GF-D8 (cell line): ENCODE measurements around the gene TBC1D22A.

Experiments
- DNase-seq: peaks from one replicate; lab custom pipeline; 2025; lab: John Stamatoyannopoulos, UW

The TBC1D22A gene

DNA sequence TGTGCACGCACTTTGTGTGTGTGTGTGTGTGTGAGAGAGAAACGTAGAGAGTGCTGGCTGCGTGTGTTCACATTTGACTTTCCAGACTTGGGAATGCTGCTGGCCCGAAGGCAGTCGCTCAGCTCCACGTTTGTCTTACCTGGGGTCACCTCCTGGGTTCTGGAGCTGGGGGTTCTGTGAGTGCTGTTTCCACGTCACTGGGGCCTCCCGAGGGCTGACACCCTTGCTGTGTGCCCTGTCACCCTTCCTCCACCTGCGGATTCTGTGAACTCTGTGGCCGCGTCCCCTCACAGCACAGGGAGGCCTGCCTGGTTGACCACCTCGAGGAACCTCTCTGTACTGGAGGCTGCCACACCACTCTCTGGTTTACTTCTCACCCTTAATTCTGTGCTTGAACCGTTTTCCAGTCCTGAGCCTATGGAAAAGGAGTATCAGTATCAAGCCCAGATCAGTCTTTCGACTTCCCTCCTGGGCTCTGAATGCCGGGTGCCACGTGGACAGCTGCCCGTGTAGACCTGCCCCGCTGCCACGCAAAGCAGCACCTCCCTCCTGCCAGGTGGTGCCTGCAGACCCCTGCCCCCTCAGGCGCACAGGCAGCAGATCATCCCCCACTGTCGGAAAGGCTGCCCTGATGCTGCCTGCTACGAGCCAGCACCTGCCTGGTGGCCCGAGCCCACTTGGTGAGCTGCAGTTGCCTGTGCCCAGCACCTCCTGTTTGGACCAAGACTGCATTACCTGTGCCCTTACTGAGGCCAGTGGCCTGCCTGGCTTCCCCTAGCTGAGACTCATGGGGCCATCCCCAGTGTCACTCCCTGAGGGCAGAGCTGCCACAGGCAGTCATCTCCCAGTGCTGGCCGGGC, 233.3 kb downstream of the TBC1D22A start:
- no peak for DNase-seq

DNA sequence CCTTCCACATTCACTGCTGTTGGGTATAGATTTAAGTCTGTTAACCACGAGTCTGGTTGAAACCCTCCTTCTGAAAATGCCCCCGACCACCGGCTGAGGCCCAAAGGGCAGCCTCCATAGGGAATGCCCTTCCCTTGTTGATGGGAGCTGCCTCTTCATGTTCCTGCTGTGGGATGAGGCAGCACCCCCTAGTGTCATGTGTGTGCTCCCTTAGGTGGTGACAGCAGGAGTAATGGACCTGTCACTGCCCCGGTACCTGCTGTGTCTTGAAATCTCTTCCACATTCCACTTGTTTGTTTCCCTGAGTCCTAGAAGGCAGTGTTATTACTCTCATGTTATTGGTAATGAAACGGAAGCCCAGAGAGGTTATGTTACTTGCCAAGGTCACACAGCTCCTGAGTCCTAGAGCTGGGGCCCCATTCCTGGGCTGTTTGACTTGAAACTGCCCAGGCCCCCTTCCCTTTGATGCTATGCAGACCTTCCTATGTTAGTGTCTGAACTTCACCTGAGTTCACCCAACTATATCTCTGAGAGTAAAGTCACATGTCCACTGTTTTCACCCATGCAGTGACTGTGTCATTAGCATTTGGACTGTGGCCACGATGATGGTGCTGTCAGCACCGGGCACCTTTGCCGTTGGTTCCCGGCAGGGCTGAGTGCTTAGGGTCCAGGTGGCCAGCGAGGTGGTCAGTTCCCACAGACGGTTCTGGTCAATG, 234.3 kb downstream of the TBC1D22A start:
- no peak for DNase-seq

DNA sequence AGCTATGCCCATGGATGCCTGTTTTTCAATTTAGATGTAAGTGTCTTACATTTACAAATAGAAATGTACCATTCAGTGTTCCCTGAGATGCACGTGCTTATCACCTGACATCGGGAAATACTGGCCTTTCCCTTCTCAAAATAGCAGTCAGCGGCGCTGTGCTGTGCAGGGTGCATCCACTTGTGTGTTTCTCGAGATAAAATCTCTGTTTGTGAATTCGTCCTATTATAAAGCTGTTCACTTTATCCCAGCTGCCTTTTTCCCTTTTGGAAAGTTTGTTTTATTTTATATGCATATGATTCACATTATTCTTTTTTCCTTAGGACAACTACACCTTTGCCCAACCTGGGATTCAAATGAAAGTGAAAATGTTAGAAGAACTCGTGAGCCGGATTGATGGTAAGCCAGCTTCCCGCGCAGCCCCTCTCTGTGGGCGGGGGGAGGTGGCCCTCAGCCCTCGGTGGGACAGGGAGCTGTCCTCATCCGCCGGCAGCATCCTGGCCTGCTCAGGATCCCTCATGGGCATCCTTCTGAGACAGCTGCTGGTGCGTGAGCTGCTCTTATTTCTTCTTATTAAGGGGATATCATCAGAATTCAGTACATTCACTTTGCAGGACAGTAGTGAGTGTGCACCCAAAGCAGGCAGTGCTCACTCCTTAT, 235.0 kb downstream of the TBC1D22A start:
- no peak for DNase-seq

DNA sequence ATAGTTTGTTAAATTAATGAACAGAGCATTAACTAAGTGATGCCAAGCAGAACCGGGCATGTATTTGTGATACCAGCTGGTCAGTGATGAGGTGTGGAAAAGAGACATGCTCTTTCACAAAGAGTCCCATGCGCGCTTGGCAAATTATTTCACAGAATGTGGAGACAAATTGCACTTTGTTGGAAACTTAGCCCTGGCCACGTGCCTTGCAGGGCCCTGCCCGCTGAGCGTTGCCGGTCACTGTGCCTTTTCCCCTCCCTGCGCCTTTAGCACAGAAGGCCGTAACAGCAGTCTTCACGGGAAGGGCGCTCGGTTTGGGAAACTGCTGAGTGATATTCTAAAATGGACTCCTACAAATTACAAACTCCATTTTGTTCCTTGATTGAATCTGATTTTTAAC, 235.9 kb downstream of the TBC1D22A start:
- DNase-seq = no peak

DNA sequence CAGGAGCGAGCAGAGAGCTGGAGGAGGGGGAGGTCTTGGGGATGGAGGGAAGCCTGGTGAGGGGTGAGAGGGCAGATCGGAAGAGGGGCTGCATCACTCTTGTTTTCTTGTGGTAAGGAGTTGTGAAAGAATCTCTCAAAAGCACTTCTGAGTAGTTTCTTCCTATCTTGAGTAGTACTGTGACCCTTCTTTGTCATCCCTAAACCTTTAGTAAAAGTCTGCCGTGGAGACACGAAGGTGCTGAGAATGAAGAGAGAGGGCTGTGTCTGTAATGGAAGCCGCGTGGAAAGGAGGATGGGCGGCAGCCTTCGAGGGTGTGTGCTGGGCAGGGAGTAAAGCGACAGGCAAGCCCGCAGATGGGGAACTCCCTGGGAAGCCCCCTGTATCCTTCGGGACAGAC, 237.8 kb downstream of the TBC1D22A start:
- no peak for DNase-seq

DNA sequence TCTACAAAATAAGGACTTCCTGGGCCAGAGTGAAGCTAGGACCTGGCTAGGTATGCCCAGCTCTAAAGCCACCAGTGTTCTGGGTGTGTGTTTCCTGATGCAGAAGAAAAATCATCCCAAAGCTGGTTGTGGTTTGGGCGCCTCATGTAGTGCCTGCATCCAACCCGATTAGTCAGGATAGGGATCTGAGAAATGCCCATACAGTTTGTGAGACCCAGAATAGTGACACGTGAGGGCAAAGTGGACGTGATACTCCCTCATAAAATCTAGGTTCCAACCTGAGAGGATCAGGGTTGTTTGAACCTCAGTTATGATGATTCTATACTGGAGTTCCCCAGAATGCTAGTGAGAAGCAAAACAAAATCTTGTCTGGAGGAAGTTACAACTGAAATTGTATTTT, 238.4 kb downstream of the TBC1D22A start:
- no peak for DNase-seq

DNA sequence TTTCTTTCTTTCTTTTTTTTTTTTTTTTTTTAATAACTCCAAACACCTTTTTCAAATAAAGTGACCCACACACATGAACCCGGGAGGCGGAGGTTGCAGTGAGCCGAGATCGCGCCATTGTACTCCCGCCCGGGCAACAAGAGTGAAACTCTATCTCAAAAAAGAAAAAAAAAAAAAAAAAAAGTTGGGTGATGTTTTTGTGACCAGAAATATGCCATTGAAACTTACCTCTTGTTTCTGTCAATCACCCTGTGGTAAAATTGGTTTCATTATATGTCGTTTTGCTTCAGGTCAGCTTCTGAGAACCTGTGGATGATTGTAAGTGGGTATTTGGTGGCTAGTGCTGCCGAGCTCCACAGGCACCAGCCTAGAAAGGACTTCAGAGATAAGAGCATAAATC, 238.8 kb downstream of the TBC1D22A start:
- DNase-seq = no peak

DNA sequence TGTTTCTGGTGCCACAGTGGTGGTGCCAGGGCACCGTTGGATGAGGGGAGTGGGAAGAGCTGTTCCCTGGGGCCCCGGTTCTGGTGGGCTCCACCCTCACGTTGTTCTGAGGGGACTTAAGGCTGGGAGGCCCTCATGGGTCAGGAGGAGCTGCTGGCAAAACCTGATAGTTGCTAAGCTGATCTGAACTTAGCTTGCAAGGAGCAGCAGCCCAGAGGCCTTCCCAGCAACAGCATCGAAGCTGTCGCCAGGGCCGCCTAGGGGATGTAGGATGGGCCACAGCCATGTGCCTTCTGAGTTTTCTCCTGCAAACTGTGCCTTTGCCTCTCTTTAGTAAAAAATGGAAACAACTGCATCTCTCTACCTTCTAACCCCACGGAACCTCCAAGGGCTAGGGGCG, 240.2 kb downstream of the TBC1D22A start:
- no peak for DNase-seq

DNA sequence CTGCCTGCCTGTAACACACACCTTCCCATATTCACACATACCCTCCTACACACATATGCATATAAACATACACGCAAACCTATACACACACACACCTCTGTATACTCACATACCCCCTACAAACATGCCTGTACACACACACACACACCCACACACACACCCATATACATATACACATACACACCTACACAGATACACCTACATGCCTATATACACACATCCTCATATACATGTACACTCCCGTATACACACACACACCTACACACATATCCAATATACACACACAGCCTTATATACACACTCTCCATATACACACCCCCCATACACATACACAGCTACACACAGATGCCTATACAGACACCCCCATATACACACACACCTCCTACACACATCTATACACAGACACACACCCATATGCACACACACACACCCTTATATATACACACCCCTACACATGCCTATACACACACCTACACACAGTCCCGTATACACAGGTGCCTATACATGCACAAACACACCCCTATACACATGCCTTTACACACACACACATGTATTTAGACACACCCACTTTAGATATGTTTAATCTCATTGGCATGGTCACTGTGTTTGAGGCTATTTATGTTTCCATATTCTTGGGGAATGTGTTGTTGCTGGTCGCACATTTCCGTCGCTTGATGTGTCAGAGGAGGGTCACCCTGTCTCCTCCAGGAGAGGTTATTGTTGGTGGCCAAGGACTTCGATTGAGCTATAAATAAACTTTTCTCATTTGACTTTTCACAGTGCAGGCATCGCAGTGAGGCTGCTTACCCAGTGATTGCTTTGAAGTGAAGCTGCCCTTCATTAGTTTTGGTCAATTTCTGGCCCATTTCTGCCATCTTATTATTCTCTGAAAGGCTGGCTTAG, 243.3 kb downstream of the TBC1D22A start:
- DNase-seq = no peak

DNA sequence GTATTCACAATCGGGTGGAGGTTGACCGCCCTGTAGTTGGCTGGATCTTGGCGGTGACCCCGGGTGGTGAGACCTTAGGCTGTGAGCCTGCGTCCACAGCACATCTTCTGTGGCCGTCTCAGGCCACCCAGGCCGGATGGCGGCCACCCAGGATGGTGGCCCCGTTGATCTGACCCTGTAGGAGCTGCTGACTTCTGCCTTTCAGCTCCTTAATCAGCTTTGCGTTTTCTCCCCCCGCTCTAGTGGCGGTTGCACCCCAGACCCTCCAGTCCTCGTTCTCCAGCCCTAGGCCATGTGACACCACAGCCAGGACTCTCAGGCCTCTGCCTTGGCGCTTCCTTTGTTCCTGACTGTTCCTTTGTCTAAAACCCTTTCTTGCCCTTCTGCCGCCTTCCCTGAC, 244.0 kb downstream of the TBC1D22A start:
- no peak for DNase-seq

DNA sequence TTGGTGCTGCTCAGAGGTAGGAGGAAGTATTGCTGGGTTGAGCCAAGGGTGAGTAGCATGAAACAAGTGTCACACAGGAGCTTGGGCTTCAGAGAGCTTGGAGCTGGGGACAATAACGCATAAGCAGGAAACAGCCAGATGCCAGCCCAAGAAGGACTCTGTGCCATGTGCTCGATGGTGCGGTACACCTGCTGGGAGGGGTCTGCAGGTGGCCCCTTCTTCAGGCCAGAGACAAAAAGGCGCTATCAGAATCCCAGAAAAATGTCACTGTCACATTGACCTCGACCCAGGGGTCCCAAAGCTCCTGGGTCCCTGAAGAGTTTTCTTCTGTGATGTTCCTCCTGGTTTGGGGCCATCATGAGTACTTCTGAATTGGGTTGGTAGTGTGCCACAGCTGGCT, 244.4 kb downstream of the TBC1D22A start:
- DNase-seq = no peak

DNA sequence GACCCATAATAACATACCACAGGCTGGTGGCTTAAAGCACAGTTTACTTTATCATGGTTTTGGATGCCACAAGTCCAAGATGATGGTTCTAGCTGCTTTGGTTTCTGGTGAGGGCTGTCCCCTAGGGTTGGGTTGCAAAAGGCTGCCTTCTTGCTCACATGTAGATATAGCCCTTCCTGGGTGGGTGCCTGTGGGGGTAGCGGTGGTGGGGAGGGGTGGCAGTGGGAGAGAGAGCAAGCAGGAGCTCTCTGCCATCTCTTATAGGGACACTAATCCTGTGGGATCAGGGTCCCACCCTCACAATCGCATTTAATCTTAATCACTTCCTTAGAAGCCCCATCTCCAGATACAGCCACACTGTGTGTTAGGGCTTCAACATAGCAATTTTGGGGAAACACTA, 245.0 kb downstream of the TBC1D22A start:
- DNase-seq = no peak

DNA sequence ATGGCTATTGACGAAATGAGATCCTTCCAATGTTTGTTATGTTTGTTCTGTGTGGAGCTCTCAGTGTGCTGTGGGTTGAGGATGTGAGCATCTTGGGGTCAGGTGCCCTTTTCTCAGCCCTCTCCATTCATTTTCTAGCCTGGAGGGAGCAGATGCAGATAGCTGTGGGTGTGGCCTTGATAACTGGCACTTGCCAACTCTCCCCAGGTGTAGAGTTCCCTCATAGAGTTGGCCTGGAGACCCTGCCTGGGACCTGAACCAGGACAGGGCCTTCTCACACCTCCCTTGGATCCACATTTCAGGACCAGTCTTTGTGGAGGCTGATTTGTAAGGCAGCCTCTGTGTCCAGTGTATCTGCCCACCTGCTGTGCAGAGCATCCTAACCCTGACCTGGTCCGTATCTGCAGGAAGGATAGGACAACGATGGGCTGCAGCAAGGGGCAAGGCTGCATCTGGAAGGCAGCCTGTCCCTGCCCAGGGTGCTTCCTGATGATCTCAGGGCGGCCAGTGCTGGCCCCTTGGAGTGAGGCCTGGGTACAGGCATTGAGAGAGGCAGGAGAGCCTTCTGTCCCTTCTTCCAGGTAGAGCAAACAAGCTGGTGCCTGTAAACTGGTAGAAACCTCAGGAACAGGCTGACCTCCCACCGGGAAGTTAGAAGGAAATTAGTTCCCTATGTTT, 245.9 kb downstream of the TBC1D22A start:
- no peak for DNase-seq

DNA sequence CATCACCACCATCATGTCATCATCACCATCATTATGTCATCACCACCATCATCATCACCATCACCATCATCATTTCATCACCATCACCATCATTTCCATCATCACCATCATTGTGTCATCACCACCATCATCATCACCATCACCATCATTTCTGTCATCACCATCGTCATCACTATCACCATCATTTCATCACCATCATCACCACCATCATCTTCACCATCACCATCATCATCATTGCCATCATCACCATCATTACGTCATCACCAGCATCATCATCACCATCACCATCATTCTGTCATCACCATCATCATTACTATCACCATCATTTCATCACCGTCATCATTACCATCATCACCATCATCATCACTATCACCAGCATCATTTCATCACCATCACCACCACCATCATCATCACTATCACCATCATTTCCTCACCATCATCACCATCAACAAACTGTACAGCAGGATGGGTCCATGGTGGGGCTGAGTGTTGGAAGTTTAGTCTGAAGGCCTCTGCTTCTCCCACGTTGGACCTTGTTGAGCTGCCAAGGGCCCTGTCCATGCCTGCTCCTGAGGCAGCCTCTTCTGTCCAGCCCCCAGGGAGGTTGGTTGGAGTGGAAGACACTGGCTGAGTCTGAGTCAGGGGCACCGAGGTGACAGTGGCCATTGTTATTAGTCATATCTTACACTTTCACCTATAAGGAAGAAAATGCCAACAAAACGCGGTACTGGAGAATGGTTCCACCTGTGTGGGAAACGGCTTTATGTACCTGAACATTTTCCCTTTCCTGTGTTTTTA, 247.1 kb downstream of the TBC1D22A start:
- DNase-seq = no peak

DNA sequence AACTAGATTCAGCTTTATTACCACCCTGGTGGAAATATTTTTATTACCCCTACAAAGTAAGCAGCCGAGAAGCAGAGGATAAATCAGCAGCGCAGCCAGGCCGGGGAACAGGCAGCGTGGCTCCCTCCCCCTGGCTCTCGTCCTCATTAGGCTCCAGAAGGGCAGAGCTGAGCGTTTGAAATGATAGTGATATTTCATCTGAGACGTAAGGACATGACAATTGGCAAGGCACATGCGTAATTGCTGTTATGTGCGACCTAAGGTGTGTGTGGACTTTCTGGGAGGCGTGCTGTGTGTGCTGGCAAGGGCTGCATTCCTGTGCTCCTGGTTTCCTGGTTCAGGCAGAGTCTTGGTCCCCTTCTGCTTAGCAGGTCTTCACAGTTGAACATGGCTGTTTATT, 247.8 kb downstream of the TBC1D22A start:
- no peak for DNase-seq

DNA sequence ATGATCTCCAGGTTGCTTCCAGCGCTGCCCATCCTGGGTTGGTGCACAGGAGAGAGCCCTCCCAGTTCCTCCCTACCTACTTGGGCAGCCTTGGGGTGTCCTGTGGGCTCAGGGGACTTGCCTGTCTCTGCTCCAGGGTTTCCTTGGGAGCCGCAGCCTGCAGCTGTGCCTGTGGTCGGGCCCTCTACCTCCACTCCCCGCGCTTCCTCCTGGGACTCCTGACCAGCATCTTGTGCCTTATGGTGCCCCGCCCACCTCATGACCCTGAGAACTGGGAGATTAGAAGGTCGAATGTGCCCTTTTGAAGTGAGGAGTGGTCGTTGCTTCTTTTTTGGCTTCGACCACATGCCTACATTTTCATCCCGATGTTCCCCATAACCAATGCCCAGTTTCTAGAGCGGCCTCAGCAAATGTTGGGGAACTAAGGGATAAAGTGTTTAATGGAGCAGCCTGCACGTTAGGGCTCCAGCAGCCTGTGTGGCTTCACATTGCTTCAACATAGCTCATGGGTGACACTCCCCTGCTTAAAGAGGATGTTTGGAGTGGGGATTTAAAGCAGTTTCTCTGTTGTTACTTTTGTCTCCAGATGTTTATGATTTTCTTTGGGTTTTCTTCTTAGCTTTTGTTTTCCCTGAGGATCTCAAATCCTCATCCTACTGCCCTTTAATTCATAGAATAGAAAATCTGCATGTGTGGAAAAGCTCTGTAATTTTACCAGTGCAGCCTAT, 248.8 kb downstream of the TBC1D22A start:
- no peak for DNase-seq

DNA sequence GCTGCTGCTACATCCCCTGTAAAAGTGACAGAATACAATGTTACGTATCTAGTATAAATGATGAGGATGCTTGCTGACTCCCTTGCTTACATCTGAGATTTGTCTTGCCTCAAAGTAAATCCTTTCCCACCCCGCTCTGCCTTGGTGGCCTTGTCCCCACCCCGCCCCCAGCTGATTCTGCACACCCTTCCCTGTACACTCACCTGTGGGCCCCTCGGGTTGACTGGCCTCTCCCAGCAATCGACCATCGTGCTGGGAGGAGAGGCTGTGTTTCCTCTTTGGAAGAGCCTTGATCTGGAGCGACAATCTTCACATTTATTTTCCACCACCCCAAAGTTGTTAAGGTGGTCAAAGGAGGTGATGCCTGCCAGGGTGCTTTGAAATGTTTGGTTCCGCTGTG, 249.4 kb downstream of the TBC1D22A start:
- no peak for DNase-seq

DNA sequence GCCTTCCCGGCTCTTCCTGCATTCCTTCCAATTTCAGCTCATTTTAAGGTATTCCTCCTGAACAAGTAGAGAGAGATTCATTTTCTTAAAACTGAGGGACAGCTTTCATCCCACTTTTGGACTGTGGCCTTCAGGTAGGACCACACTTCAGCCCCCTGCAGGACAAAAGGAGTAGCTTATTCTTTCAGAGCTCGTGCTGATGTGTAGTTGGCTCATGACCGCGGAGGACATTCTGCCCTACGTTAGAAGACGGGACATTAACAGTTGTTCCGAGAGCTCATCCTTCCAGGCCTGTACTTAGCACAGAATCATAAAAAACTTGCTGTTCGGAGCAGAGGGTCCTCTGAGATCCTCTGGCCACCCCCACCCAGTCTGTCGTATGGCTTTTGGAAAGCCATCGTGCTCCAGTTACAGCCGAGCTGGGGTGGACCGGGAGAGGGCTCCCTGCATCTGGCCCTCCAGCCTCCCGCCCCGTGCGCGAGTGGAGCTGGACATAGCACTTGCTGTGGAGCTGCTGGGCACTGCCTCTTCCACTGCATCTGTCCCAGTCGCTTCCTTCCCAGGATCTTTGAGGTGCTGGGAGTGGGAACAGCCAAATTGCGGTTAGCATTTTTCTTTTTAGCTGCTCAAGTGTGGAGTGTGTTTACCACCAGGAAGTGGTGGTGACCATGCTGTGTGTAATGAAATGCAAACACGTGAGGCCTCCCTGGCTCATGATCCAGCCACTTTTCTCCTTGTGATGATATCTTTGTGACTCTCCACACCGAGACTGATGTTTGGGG, 250.3 kb downstream of the TBC1D22A start:
- no peak for DNase-seq
